GM10248 (cell line): ENCODE results near the gene USP54.
A peak's percentile ranks its signal among the peaks of the same experiment; 100 is the strongest.
"Not testable (repeated sequence)": the region's sequence is repeated elsewhere in the genome, so short reads cannot be mapped to it uniquely, and the experiment has no call there.

Experiments used
- CTCF ChIA-PET: fragments of 300-600 bp; sonication (Branson Sonifier 250); formaldehyde crosslinking; extraction: SDS; loops from one replicate; lab custom pipeline; 2021; ENCODE audit warnings: antibody characterized with exemption; lab: Yijun Ruan, JAX
- POLR2A ChIA-PET: fragments of 350-650 bp; sonication (Branson Sonifier 250); formaldehyde crosslinking; extraction: SDS; loops from one replicate; lab custom pipeline; 2020; ENCODE audit warnings: antibody characterized with exemption; lab: Yijun Ruan, JAX
- DNase-seq: peaks from one replicate; pipeline ENCODE4 v3.0.0; 2012; ENCODE audit errors: extremely low spot score
- TF ChIP-seq, protein P1 (sequence below): IDR thresholded peaks from 2 replicates; pipeline ENCODE4 v1.5.1; 2012; ENCODE audit warnings: mild to moderate bottlenecking, low read depth; ENCODE audit errors: extremely low read depth, missing control alignments, control extremely low read depth

USP54 gene

GRCh38 chr10:73577788-73578187, 13.4 kb downstream of the USP54 start:
- ChIA-PET POLR2A (no interaction called here), CTCF (interaction anchor here (1.4 kb wide), 1 partner anchor 21 kb away, joined by 4 read pairs; no protein-coding TSS in a partner anchor)
- TF ChIP-seq, protein P1, sequence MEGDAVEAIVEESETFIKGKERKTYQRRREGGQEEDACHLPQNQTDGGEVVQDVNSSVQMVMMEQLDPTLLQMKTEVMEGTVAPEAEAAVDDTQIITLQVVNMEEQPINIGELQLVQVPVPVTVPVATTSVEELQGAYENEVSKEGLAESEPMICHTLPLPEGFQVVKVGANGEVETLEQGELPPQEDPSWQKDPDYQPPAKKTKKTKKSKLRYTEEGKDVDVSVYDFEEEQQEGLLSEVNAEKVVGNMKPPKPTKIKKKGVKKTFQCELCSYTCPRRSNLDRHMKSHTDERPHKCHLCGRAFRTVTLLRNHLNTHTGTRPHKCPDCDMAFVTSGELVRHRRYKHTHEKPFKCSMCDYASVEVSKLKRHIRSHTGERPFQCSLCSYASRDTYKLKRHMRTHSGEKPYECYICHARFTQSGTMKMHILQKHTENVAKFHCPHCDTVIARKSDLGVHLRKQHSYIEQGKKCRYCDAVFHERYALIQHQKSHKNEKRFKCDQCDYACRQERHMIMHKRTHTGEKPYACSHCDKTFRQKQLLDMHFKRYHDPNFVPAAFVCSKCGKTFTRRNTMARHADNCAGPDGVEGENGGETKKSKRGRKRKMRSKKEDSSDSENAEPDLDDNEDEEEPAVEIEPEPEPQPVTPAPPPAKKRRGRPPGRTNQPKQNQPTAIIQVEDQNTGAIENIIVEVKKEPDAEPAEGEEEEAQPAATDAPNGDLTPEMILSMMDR = no peak
- DNase-seq = no peak

- DNase-seq = no peak
- ChIA-PET POLR2A (no interaction called here), CTCF (interaction anchor here (1.4 kb wide), 1 partner anchor 21 kb away, joined by 4 read pairs; no protein-coding TSS in a partner anchor)
- TF ChIP-seq, protein P1 = no peak
Measured at GRCh38 chr10:73576890-73577591, 14.1 kb downstream of the USP54 start.

DNA sequence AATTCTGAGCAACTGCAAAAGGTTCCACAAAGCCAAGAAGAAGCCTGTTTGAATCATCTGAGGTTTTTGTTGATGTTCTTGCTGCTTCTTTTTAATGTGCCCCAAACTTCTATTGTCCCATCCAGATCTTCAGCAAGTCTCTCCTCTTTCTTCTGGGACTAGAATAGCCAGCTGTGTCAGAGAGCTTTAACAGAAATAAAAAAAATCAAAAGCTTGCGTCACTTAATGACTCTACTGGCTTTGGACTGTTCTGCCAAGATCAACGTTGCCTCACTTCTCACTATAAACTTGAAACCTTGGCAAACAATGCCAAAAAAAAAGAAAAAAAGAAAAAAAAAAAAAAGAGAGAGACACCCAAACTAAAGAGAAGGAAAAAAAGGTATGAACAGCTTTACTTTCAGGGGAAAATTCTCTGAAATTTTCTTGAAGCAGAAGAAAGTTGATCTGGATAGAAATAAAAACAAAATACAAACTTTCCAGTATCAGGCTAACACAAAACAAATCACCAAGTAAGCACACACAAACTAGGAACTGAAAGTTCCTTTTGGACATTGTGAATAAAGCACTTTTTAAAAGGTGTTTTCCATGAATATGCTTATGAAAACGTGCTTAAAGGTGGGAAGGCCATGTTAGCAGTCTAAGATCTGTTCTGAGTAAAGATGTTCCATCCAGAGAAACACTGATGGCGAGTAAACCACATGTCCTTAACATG, 14.8 kb downstream of the USP54 start:
- POLR2A ChIA-PET = no interaction called here
- TF ChIP-seq, protein P1 = no peak
- DNase-seq = peak; percentile 29
- CTCF ChIA-PET = interaction anchor here (0.8 to 1.3 kb wide), 2 partner anchors 10 to 22 kb away, joined by 3 read pairs; no protein-coding TSS in a partner anchor

DNA sequence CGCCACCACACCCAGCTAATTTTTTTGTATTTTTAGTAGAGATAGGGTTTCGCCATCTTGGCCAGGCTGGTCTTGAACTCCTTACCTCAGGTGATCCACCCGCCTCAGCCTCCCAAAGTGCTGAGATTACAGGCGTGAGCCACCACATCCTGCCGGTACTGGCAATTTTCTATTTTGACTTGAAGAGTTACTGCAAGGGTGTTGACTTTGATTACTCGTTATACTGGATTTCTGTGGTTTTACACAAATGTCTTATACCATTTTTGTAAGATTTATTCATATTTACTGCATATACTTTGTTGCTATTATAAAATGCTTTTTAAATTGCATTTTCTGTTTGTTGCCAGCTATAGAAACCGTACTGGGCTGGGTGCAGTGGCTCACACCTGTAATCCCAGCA, 24.1 kb downstream of the USP54 start:
- CTCF ChIA-PET, DNase-seq, POLR2A ChIA-PET: not testable (repeated sequence)

DNA sequence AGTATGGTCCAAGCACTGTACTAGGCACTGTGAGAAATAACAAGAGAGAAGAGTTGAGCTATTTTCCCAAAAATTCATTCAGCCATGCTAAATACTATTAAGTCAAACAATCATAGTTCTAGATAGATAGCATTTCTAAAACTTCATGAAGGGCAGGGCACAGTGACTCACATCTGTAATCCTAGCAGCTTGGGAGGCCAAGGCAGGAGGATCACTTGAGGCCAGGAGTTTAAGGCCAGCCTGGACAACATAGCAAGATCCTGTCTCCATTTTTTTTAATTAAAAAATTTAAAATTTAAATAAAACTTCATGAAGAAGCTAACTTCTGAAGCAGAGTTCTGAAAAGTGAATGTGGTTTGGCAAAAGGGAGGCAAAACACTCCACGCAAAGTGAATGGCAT, 29.9 kb downstream of the USP54 start:
- TF ChIP-seq, protein P1 = no peak
- CTCF ChIA-PET = no interaction called here
- POLR2A ChIA-PET = no interaction called here
- no peak for DNase-seq

DNA sequence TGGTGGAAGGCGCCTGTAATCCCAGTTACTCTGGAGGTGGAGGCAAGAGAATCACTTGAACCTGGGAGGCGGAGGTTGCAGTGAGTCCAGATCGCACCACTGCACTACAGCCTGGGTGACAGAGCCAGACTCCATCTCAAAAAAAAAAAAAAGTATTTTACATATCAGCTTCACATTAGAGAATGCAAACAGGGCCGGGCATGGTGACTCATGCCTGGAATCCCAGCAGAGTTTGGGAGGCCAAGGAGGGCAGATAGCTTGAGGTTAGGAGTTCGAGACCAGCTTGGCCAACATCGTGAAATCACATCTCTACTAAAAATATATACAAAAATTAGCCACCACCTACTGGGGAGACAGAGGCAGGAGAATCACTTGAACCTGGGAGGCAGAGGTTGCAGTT, 31.6 kb downstream of the USP54 start:
- TF ChIP-seq, protein P1 = no peak
- DNase-seq = no peak
- ChIA-PET CTCF (interaction anchor here (1.2 kb wide), 1 partner anchor 32 kb away, joined by 3 read pairs; the partner anchor contains the start of gene USP54), POLR2A (interaction anchor here (0.7 kb wide), 1 partner anchor 36 kb away, joined by 3 read pairs; no protein-coding TSS in a partner anchor)

DNA sequence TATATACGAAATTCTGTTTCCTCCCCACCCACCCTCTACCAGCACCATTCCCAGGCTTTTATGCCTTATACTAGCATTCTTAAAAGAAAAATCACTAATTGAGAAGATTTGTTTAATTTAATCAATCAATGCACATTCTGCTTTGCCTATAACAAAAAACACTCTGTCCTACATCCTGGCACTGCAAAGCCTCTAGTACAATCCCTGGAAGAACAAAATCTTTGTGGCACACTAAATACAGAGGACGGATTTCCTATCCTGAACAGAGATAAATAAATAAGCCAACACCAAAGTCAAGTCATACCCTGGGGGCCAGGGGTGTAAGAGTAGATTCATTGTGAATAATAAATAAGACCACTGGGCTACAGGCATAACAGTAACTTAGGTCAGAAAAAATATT, 34.3 kb downstream of the USP54 start:
- TF ChIP-seq, protein P1 = no peak
- ChIA-PET POLR2A (no interaction called here), CTCF (interaction anchor here (2.4 to 3.0 kb wide), 2 partner anchors 28 to 88 kb away, joined by 10 to 15 read pairs; no protein-coding TSS in a partner anchor)
- no peak for DNase-seq
